OCI-LY7 (cell line): ENCODE data around the gene IMPA2. TPM values are rescaled to one million over a fixed set of nuclear protein-coding genes. Genes with fewer than 3 reads are reported as not detected.

Experiments used
- BruUV-seq: library from RNA; stranded (reverse); fragments of 400-500 nt; replicated peaks from 2 replicates; lab custom pipeline; 2021; lab: Mats Ljungman, UMichigan
- CTCF ChIA-PET: fragments of 300-600 bp; sonication (Branson Sonifier 250); formaldehyde crosslinking; loops from one replicate; lab custom pipeline; 2022; ENCODE audit warnings: antibody characterized with exemption; ENCODE audit not compliant: unreplicated experiment; lab: Charles Lee
- POLR2A ChIA-PET: fragments of 300-600 bp; sonication (Branson Sonifier 250); formaldehyde crosslinking; loops from one replicate; lab custom pipeline; 2022; ENCODE audit warnings: antibody characterized with exemption; lab: Charles Lee
- DNase-seq: peaks from one replicate; pipeline ENCODE4 v3.0.0-alpha.2; 2015; ENCODE audit warnings: low spot score
- H2AFZ ChIP-seq: fragments of 200-600 bp; sonication (generic), shearing (Covaris generic); 2 replicates; pipeline ENCODE4 v1.6.1; 2014; ENCODE audit warnings: mild to moderate bottlenecking, antibody characterized with exemption, low read length, moderate library complexity
- H3K27ac ChIP-seq: fragments of 200-600 bp; sonication (generic); 2 replicates; pipeline ENCODE4 v1.5.1; 2014; ENCODE audit warnings: mixed run types, low read depth, mild to moderate bottlenecking, moderate library complexity, low read length, inconsistent platforms; ENCODE audit not compliant: poor library complexity, severe bottlenecking
- H3K36me3 ChIP-seq: fragments of 200-600 bp; sonication (generic); 2 replicates; pipeline ENCODE4 v1.6.1; 2014; ENCODE audit warnings: mild to moderate bottlenecking, antibody characterized with exemption, low read length, moderate library complexity, mixed read lengths; ENCODE audit not compliant: insufficient read depth
- H3K4me1 ChIP-seq: fragments of 200-600 bp; sonication (generic); 2 replicates; pipeline ENCODE4 v1.5.1; 2014; ENCODE audit warnings: mild to moderate bottlenecking, low read length; ENCODE audit not compliant: insufficient read depth, poor library complexity, severe bottlenecking
- H3K4me2 ChIP-seq: fragments of 200-600 bp; sonication (generic); 2 replicates; pipeline ENCODE4 v1.6.1; 2014; ENCODE audit warnings: mild to moderate bottlenecking, low read length
- H3K4me3 ChIP-seq: fragments of 200-600 bp; sonication (generic); 2 replicates; pipeline ENCODE4 v1.5.1; 2014; ENCODE audit warnings: mild to moderate bottlenecking, low read depth, low read length; ENCODE audit not compliant: poor library complexity, severe bottlenecking
- H3K79me2 ChIP-seq: fragments of 200-600 bp; sonication (generic); 2 replicates; pipeline ENCODE4 v1.6.1; 2016; ENCODE audit warnings: low read depth, mild to moderate bottlenecking, low read length, moderate library complexity, mixed read lengths; ENCODE audit not compliant: insufficient read depth
- H3K9me2 ChIP-seq: fragments of 200-600 bp; sonication (generic); 2 replicates; pipeline ENCODE4 v1.6.1; 2016; ENCODE audit warnings: mild to moderate bottlenecking, low read length, mixed read lengths; ENCODE audit not compliant: insufficient read depth
- H3K9me3 ChIP-seq: fragments of 200-600 bp; sonication (generic); 2 replicates; pipeline ENCODE4 v1.6.1; 2014; ENCODE audit warnings: mild to moderate bottlenecking, mixed run types, low read length, mixed read lengths
- H4K20me1 ChIP-seq: fragments of 200-600 bp; sonication (generic); 2 replicates; pipeline ENCODE4 v1.6.1; 2014; ENCODE audit warnings: mild to moderate bottlenecking, antibody characterized with exemption, low read length, moderate library complexity, mixed read lengths; ENCODE audit not compliant: insufficient read depth
- CTCF ChIP-seq: fragments of 200-600 bp; sonication (generic); conservative IDR thresholded peaks from 2 replicates; pipeline ENCODE4 v1.5.1; 2014; ENCODE audit warnings: mild to moderate bottlenecking, antibody characterized with exemption, low read length, moderate library complexity, mixed read lengths
- EZH2phosphoT487 ChIP-seq: fragments of 200-600 bp; sonication (generic); IDR thresholded peaks from 2 replicates; pipeline ENCODE4 v1.6.1; 2018; ENCODE audit warnings: low read depth, borderline replicate concordance, mild to moderate bottlenecking, mixed run types, antibody characterized with exemption, low read length, moderate library complexity, mixed read lengths
- intact Hi-C: fragments of 100-400 bp; cut with micrococcal nuclease; formaldehyde crosslinking; loops from one replicate; pipeline ENCODE4 v1.10.0; 2022; ENCODE audit not compliant: unreplicated experiment
- total RNA-seq, 2 experiments: library from RNA; depleted of rRNA in 1 of 2; stranded (reverse); fragments of >200 nt in 1 of 2; shearing (Covaris generic) in 1 of 2; gene quantifications; 2 replicates each; pipeline ENCODE4 v1.2.3, GENCODE V29; 2014 to 2022

Gene IMPA2
- total RNA-seq, 2 experiments from 2014 or later, result 51.9 to 59.0 TPM

DNA sequence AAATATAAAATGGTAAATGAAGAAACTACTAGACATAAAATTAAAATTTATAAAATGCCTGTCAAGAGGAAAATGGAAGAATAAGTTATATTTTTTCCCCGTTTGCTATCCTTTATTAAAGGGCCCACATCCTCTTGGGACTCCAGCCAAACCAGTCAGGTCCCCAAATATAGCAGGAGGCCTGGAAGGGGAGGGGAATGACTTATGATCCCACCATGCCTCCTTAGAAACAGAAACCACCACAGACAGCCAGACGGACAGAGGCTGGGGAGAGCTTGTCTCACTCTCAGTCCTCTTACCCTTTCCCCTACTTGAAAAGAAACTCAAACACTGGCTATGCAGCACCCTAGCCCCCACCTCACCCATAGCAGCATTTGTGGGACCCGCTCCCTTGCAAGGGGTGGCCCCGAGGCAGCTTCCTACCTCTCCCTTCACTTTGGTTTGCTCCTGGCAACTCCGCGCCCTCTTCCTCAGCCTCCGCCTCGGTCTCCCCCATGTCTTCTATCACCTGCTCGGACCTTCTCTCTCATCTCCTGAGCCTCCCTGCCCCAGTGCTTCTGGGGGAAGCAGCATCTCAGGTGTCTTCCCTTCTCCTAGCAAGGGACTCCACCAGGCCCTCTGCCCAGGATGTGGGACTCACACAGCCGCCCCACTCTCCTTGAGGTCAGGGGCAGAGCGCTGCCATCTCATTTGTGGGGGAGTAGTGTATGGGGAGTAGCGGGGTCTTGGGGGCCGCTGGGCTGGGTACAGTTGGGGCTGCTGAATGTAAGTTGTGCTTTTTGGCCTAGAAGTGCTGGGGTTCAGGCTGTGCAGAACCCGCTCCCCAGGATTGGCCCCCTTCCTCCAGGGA, 75.0 kb downstream of the IMPA2 start:
- ChIA-PET CTCF (no interaction called here), POLR2A (no interaction called here)
- peaks cover 8% of the 10 kb centered on the region; the same call in 1 of the 2 replicates for H3K9me3 ChIP-seq
- no peaks in the 10 kb centered on the region for H3K79me2 ChIP-seq
- H3K4me2 ChIP-seq, result no peak overlapping the region
- no peak overlapping the region for H2AFZ ChIP-seq
- no peaks in the 10 kb centered on the region for H4K20me1 ChIP-seq
- BruUV-seq, result no TSS peak
- H3K27ac ChIP-seq, result no peak overlapping the region
- H3K4me3 ChIP-seq, result no peak overlapping the region
- peaks cover 38% of the 10 kb centered on the region for H3K4me1 ChIP-seq
- no peaks in the 10 kb centered on the region for H3K9me2 ChIP-seq
- no peak for DNase-seq
- no peak for TF ChIP-seq EZH2phosphoT487
- no peak for TF ChIP-seq CTCF
- intact Hi-C loops, result loop anchor here (10.0 kb wide), 1 partner anchor 179 kb away; no protein-coding TSS in a partner anchor
- no peaks in the 10 kb centered on the region for H3K36me3 ChIP-seq

- Histone ChIP-seq H4K20me1 (no peaks in the 10 kb centered on the region), H3K9me3 (peaks cover 8% of the 10 kb centered on the region; the same call in 1 of the 2 replicates), H3K4me1 (peaks cover 38% of the 10 kb centered on the region), H3K4me3 (no peak overlapping the region), H3K4me2 (no peak overlapping the region), H3K79me2 (no peaks in the 10 kb centered on the region), H2AFZ (no peak overlapping the region), H3K27ac (no peak overlapping the region), H3K9me2 (no peaks in the 10 kb centered on the region), H3K36me3 (no peaks in the 10 kb centered on the region)
- no peak for TF ChIP-seq EZH2phosphoT487
- no peak for TF ChIP-seq CTCF
- intact Hi-C loops, result loop anchor here (10.0 kb wide), 1 partner anchor 178 kb away; no protein-coding TSS in a partner anchor
- no TSS peak for BruUV-seq
- ChIA-PET POLR2A (no interaction called here), CTCF (no interaction called here)
- no peak for DNase-seq
These were observed 75.6 kb downstream of the IMPA2 start for GRCh38 chr18:12056884-12057402.
